Right lung (tissue), 5 donors: Measurements from ENCODE around the gene XIAP. TPM values are rescaled to one million over a fixed set of nuclear protein-coding genes. Genes with fewer than 3 reads are reported as not detected.
"Not testable (repeated sequence)": the region's sequence is repeated elsewhere in the genome, so short reads cannot be mapped to it uniquely, and the experiment has no call there.

Experiments used
- DNase-seq, 2 donors: peaks; one replicate each; pipeline ENCODE4 v3.0.0-alpha.2; 2013
- polyA plus RNA-seq, 5 donors: library from polyadenylated mRNA; unstranded; fragments of 120-200 nt; gene quantifications; one replicate each; pipeline versions ENCODE4 v1.2.1 to v1.2.3, GENCODE V29; 2013; ENCODE audit warnings: inconsistent platforms in 1 of 5, low replicate concordance in 1 of 5; ENCODE audit not compliant: insufficient read length in 5 of 5, insufficient read depth in 1 of 5

Gene XIAP
- polyA plus RNA-seq, 5 donors = 32.4 to 41.3 (median 37.5) TPM

- DNase-seq = no peak
These were observed 11.5 kb downstream of the XIAP start for GRCh38 chrX:123871309-123871708.

- no peak for DNase-seq
These were observed 14.1 kb downstream of the XIAP start for GRCh38 chrX:123873956-123874355.

GRCh38 chrX:123876177-123876576 is 16.3 kb downstream of the XIAP start:
- DNase-seq = no peak

GRCh38 chrX:123876844-123877243 is 17.0 kb downstream of the XIAP start:
- DNase-seq = no peak

GRCh38 chrX:123878252-123878721 is 18.4 kb downstream of the XIAP start:
- peak; percentile 14 to 35 for DNase-seq

- no peak for DNase-seq
These were observed 21.5 kb downstream of the XIAP start for GRCh38 chrX:123881330-123881729.

GRCh38 chrX:123882391-123882790 is 22.5 kb downstream of the XIAP start:
- DNase-seq = no peak

GRCh38 chrX:123884809-123885408 is 25.1 kb downstream of the XIAP start:
- peak in 1 of 2 donors; percentile 9 for DNase-seq

- no peak for DNase-seq
These were observed 39.8 kb downstream of the XIAP start for GRCh38 chrX:123899701-123900100.

GRCh38 chrX:123903261-123903660 is 43.4 kb downstream of the XIAP start:
- not testable (repeated sequence) for DNase-seq

GRCh38 chrX:123905332-123905731 is 45.5 kb downstream of the XIAP start:
- DNase-seq = no peak

GRCh38 chrX:123906557-123907316 is 46.9 kb downstream of the XIAP start:
- no peak for DNase-seq

GRCh38 chrX:123909523-123909922 is 49.7 kb downstream of the XIAP start:
- peak; percentile 14 to 44 for DNase-seq

- DNase-seq = no peak
These were observed 57.2 kb downstream of the XIAP start for GRCh38 chrX:123917069-123917468.

- no peak for DNase-seq
These were observed 58.4 kb downstream of the XIAP start for GRCh38 chrX:123918106-123918721.

GRCh38 chrX:123920105-123920785 is 60.4 kb downstream of the XIAP start:
- no peak for DNase-seq

GRCh38 chrX:123923211-123923610 is 63.4 kb downstream of the XIAP start:
- no peak for DNase-seq

GRCh38 chrX:123924186-123924585 is 64.3 kb downstream of the XIAP start:
- DNase-seq = no peak

GRCh38 chrX:123927845-123928244 is 68.0 kb downstream of the XIAP start:
- no peak for DNase-seq

- not testable (repeated sequence) for DNase-seq
These were observed 72.2 kb downstream of the XIAP start for GRCh38 chrX:123932055-123932454.

- DNase-seq = no peak
These were observed 83.2 kb downstream of the XIAP start for GRCh38 chrX:123943074-123943473.

- no peak for DNase-seq
These were observed 83.6 kb downstream of the XIAP start for GRCh38 chrX:123943488-123943887.
